ENCODE data around the gene STARD4. TPM values are rescaled to one million over a fixed set of nuclear protein-coding genes. Genes with fewer than 3 reads are reported as not detected.

The STARD4 gene
- total RNA-seq, 2 experiments from 2014 or later: 30.4 to 43.8 TPM

GRCh38 chr5:111469293-111469896, 42.9 kb downstream of the STARD4 start:
- no peak overlapping the region for H2AFZ ChIP-seq (ENCODE audit: low read length)

GRCh38 chr5:111463311-111463710, 49.0 kb downstream of the STARD4 start:
- H2AFZ ChIP-seq (ENCODE audit: low read length): no peak overlapping the region
- TF ChIP-seq CTCF (conservative IDR thresholded peaks at IDR 0.05; ENCODE audit: low read length): no peak
- TF ChIP-seq EZH2phosphoT487 (IDR thresholded peaks at IDR 0.05; ENCODE audit: borderline replicate concordance, low read depth, low read length): no peak
- intact Hi-C loops (cut with micrococcal nuclease; ENCODE audit: unreplicated experiment): no loop called here
- no peaks in the 10 kb centered on the region for H4K20me1 ChIP-seq (ENCODE audit: insufficient read depth, low read length)
- H3K27ac ChIP-seq (ENCODE audit: low read depth, low read length, poor library complexity, severe bottlenecking): no peak overlapping the region
- ChIA-PET CTCF (ENCODE audit: unreplicated experiment) (no interaction called here), POLR2A (no interaction called here)
- no peaks in the 10 kb centered on the region for H3K9me2 ChIP-seq (ENCODE audit: insufficient read depth, low read length)
- no peaks in the 10 kb centered on the region for H3K79me2 ChIP-seq (ENCODE audit: insufficient read depth, low read depth, low read length)
- no peaks in the 10 kb centered on the region for H3K9me3 ChIP-seq (ENCODE audit: low read length)
- H3K4me2 ChIP-seq (ENCODE audit: low read length): no peak overlapping the region
- DNase-seq (ENCODE audit: low spot score): no peak
- 0 out of 2 replicates have a peak, but pooled peaks cover 3% of the 10 kb centered on the region for H3K36me3 ChIP-seq (ENCODE audit: insufficient read depth, low read length)
- H3K4me1 ChIP-seq (ENCODE audit: insufficient read depth, low read length, poor library complexity, severe bottlenecking): no peaks in the 10 kb centered on the region
- no peak overlapping the region for H3K4me3 ChIP-seq (ENCODE audit: low read depth, low read length, poor library complexity, severe bottlenecking)
- BruUV-seq (replicated peaks): no TSS peak

More at GRCh38 chr5:111469293-111469896, 42.9 kb downstream of the STARD4 start:
- no peaks in the 10 kb centered on the region for H3K79me2 ChIP-seq (ENCODE audit: insufficient read depth, low read depth, low read length)
- DNase-seq (ENCODE audit: low spot score): no peak
- no peaks in the 10 kb centered on the region for H3K9me2 ChIP-seq (ENCODE audit: insufficient read depth, low read length)
- no peak overlapping the region for H3K4me3 ChIP-seq (ENCODE audit: low read depth, low read length, poor library complexity, severe bottlenecking)
- H3K27ac ChIP-seq (ENCODE audit: low read depth, low read length, poor library complexity, severe bottlenecking): no peak overlapping the region
- BruUV-seq (replicated peaks): no TSS peak
- H3K9me3 ChIP-seq (ENCODE audit: low read length): no peaks in the 10 kb centered on the region
- ChIA-PET CTCF (ENCODE audit: unreplicated experiment) (no interaction called here), POLR2A (no interaction called here)
- intact Hi-C loops (cut with micrococcal nuclease; ENCODE audit: unreplicated experiment): no loop called here
- no peaks in the 10 kb centered on the region for H3K36me3 ChIP-seq (ENCODE audit: insufficient read depth, low read length)
- no peaks in the 10 kb centered on the region for H3K4me1 ChIP-seq (ENCODE audit: insufficient read depth, low read length, poor library complexity, severe bottlenecking)
- H4K20me1 ChIP-seq (ENCODE audit: insufficient read depth, low read length): no peaks in the 10 kb centered on the region
- no peak overlapping the region for H3K4me2 ChIP-seq (ENCODE audit: low read length)
- TF ChIP-seq EZH2phosphoT487 (IDR thresholded peaks at IDR 0.05; ENCODE audit: borderline replicate concordance, low read depth, low read length) (no peak), CTCF (conservative IDR thresholded peaks at IDR 0.05; ENCODE audit: low read length) (no peak)

GRCh38 chr5:111461934-111462333, 50.4 kb downstream of the STARD4 start:
- H3K79me2 ChIP-seq (ENCODE audit: insufficient read depth, low read depth, low read length): no peaks in the 10 kb centered on the region
- H4K20me1 ChIP-seq (ENCODE audit: insufficient read depth, low read length): no peaks in the 10 kb centered on the region
- no peak overlapping the region for H3K4me2 ChIP-seq (ENCODE audit: low read length)
- POLR2A ChIA-PET: no interaction called here
- no peaks in the 10 kb centered on the region for H3K9me2 ChIP-seq (ENCODE audit: insufficient read depth, low read length)
- no peak overlapping the region for H3K27ac ChIP-seq (ENCODE audit: low read depth, low read length, poor library complexity, severe bottlenecking)
- intact Hi-C loops (cut with micrococcal nuclease; ENCODE audit: unreplicated experiment): no loop called here
- no peaks in the 10 kb centered on the region for H3K9me3 ChIP-seq (ENCODE audit: low read length)
- peak; percentile 7 for DNase-seq (ENCODE audit: low spot score)
- no peak overlapping the region for H3K4me3 ChIP-seq (ENCODE audit: low read depth, low read length, poor library complexity, severe bottlenecking)
- H3K36me3 ChIP-seq (ENCODE audit: insufficient read depth, low read length): 0 out of 2 replicates have a peak, but pooled peaks cover 3% of the 10 kb centered on the region
- no peak overlapping the region for H2AFZ ChIP-seq (ENCODE audit: low read length)
- no TSS peak for BruUV-seq (replicated peaks)
- CTCF ChIA-PET (ENCODE audit: unreplicated experiment): no interaction called here
- H3K4me1 ChIP-seq (ENCODE audit: insufficient read depth, low read length, poor library complexity, severe bottlenecking): no peaks in the 10 kb centered on the region
- no peak for TF ChIP-seq EZH2phosphoT487 (IDR thresholded peaks at IDR 0.05; ENCODE audit: borderline replicate concordance, low read depth, low read length)
